Measurements from ENCODE around the gene NCDN.

The NCDN gene

GRCh38 chr1:35557611-35558373 lies at the start of gene NCDN:
Gene NCDN (plus strand): TSS chr1:35557799. CDS start chr1:35558191, 392 bp downstream.
- DNase-seq = peak; percentile 99

GRCh38 chr1:35507947-35508346 lies 49.7 kb upstream of the NCDN start:
- no peak for DNase-seq

- no peak for DNase-seq
Observed at GRCh38 chr1:35509558-35509957, 48.0 kb upstream of the NCDN start.

GRCh38 chr1:35511305-35511704 lies 46.3 kb upstream of the NCDN start:
- no peak for DNase-seq

- DNase-seq = no peak
Observed at GRCh38 chr1:35518183-35518582, 39.4 kb upstream of the NCDN start.

GRCh38 chr1:35519432-35519831 lies 38.2 kb upstream of the NCDN start:
- no peak for DNase-seq

GRCh38 chr1:35524106-35524505 lies 33.5 kb upstream of the NCDN start:
- DNase-seq = no peak

GRCh38 chr1:35530168-35530567 lies 27.4 kb upstream of the NCDN start:
- no peak for DNase-seq

- DNase-seq = no peak
Observed at GRCh38 chr1:35530946-35531345, 26.7 kb upstream of the NCDN start.

- no peak for DNase-seq
Observed at GRCh38 chr1:35531368-35531767, 26.2 kb upstream of the NCDN start.

GRCh38 chr1:35532497-35533223 lies 24.9 kb upstream of the NCDN start:
- no peak for DNase-seq

- no peak for DNase-seq
Observed at GRCh38 chr1:35533586-35533985, 24.0 kb upstream of the NCDN start.

- no peak for DNase-seq
Observed at GRCh38 chr1:35535243-35535642, 22.4 kb upstream of the NCDN start.

GRCh38 chr1:35536556-35537162 lies 20.9 kb upstream of the NCDN start:
- DNase-seq = no peak

- no peak for DNase-seq
Observed at GRCh38 chr1:35537806-35538205, 19.8 kb upstream of the NCDN start.

- no peak for DNase-seq
Observed at GRCh38 chr1:35539073-35539823, 18.4 kb upstream of the NCDN start.

- DNase-seq = no peak
Observed at GRCh38 chr1:35539824-35540261, 17.8 kb upstream of the NCDN start.

- peak; percentile 83 for DNase-seq
Observed at GRCh38 chr1:35544976-35545375, 12.6 kb upstream of the NCDN start.

- no peak for DNase-seq
Observed at GRCh38 chr1:35546614-35547013, 11.0 kb upstream of the NCDN start.

GRCh38 chr1:35553851-35554250 lies 3.7 kb upstream of the NCDN start:
- DNase-seq = no peak

GRCh38 chr1:35554266-35555211 lies 3.1 kb upstream of the NCDN start:
- no peak for DNase-seq

- no peak for DNase-seq
Observed at GRCh38 chr1:35555212-35555584, 2.4 kb upstream of the NCDN start.
